ENCODE measurements around the gene LGALS3BP.
A peak's percentile ranks its signal among the peaks of the same experiment; 100 is the strongest.

Gene LGALS3BP

GRCh38 chr17:78998311-78999055 is 18.8 kb upstream of the LGALS3BP start:
- no peak for DNase-seq

- no peak for DNase-seq
Observed at GRCh38 chr17:78997881-78998280, 18.2 kb upstream of the LGALS3BP start.

GRCh38 chr17:78997231-78997741 is 17.6 kb upstream of the LGALS3BP start:
- no peak for DNase-seq

GRCh38 chr17:78996781-78997201 is 17.1 kb upstream of the LGALS3BP start:
- no peak for DNase-seq

GRCh38 chr17:78995761-78996451 is 16.2 kb upstream of the LGALS3BP start:
- DNase-seq = no peak

GRCh38 chr17:78995022-78995760 is 15.5 kb upstream of the LGALS3BP start:
- DNase-seq = no peak

GRCh38 chr17:78993981-78994671 is 14.4 kb upstream of the LGALS3BP start:
- DNase-seq = no peak

- DNase-seq = no peak
Observed at GRCh38 chr17:78993241-78993956, 13.7 kb upstream of the LGALS3BP start.

GRCh38 chr17:78992542-78993212 is 13.0 kb upstream of the LGALS3BP start:
- DNase-seq = no peak

GRCh38 chr17:78991906-78992532 is 12.3 kb upstream of the LGALS3BP start:
- DNase-seq = no peak

- DNase-seq = no peak
Observed at GRCh38 chr17:78991017-78991738, 11.5 kb upstream of the LGALS3BP start.

- no peak for DNase-seq
Observed at GRCh38 chr17:78990349-78991016, 10.8 kb upstream of the LGALS3BP start.

- no peak for DNase-seq
Observed at GRCh38 chr17:78988152-78988551, 8.4 kb upstream of the LGALS3BP start.

- DNase-seq = peak; percentile 47
Observed at GRCh38 chr17:78986649-78987328, 7.1 kb upstream of the LGALS3BP start.

GRCh38 chr17:78986048-78986648 is 6.4 kb upstream of the LGALS3BP start:
- DNase-seq = peak; percentile 55

GRCh38 chr17:78985395-78985794 is 5.7 kb upstream of the LGALS3BP start:
- no peak for DNase-seq

- no peak for DNase-seq
Observed at GRCh38 chr17:78981010-78981888, 1.5 kb upstream of the LGALS3BP start.

GRCh38 chr17:78980624-78980972 is 875 bp upstream of the LGALS3BP start:
- DNase-seq = no peak
